H4 (cell line): Measurements from ENCODE around the gene SRRM5. TPM values are rescaled to one million over a fixed set of nuclear protein-coding genes. Genes with fewer than 3 reads are reported as not detected.
"Not testable (repeated sequence)": the region's sequence is repeated elsewhere in the genome, so short reads cannot be mapped to it uniquely, and the experiment has no call there.

Experiments
- DNase-seq: peaks from one replicate; pipeline ENCODE4 v3.0.0-alpha.2; 2015; ENCODE audit warnings: low spot score
- total RNA-seq: library from RNA; depleted of rRNA; stranded (reverse); fragments of >200 nt; shearing (Covaris generic); gene quantifications from 2 replicates; pipeline ENCODE4 v1.2.3, GENCODE V29; 2014

The SRRM5 gene
- total RNA-seq, 1 experiment from 2014 or later, result not detected

GRCh38 chr19:43638214-43638994, 26.5 kb downstream of the SRRM5 start:
- DNase-seq, result no peak

GRCh38 chr19:43638995-43639518, 27.2 kb downstream of the SRRM5 start:
- no peak for DNase-seq

- no peak for DNase-seq
Observed at GRCh38 chr19:43639519-43640423, 27.9 kb downstream of the SRRM5 start, which contains the start of gene CADM4. TSS of gene CADM4 (minus strand) at chr19:43639850. CDS start at chr19:43639790, 60 bp downstream.

- DNase-seq, result no peak
Observed at GRCh38 chr19:43640424-43640757, 28.5 kb downstream of the SRRM5 start.

- DNase-seq, result no peak
Observed at GRCh38 chr19:43641333-43641732, 29.4 kb downstream of the SRRM5 start.

GRCh38 chr19:43642531-43642930, 30.6 kb downstream of the SRRM5 start:
- no peak for DNase-seq

- DNase-seq, result no peak
Observed at GRCh38 chr19:43643326-43643725, 31.4 kb downstream of the SRRM5 start.

- no peak for DNase-seq
Observed at GRCh38 chr19:43644181-43644580, 32.3 kb downstream of the SRRM5 start.

- no peak for DNase-seq
Observed at GRCh38 chr19:43648633-43649032, 36.7 kb downstream of the SRRM5 start.

GRCh38 chr19:43649514-43649913, 37.6 kb downstream of the SRRM5 start:
- DNase-seq, result no peak

GRCh38 chr19:43650276-43650675, 38.4 kb downstream of the SRRM5 start:
- not testable (repeated sequence) for DNase-seq

- DNase-seq, result peak; percentile 66
Observed at GRCh38 chr19:43651758-43652545, 40.1 kb downstream of the SRRM5 start.

GRCh38 chr19:43652546-43652874, 40.6 kb downstream of the SRRM5 start:
- no peak for DNase-seq

GRCh38 chr19:43656436-43656835, 44.5 kb downstream of the SRRM5 start:
- DNase-seq, result no peak

- DNase-seq, result no peak
Observed at GRCh38 chr19:43658001-43658400, 46.1 kb downstream of the SRRM5 start.

GRCh38 chr19:43658494-43658893, 46.6 kb downstream of the SRRM5 start:
- no peak for DNase-seq

GRCh38 chr19:43660301-43660970, 48.5 kb downstream of the SRRM5 start:
- no peak for DNase-seq

GRCh38 chr19:43660971-43661360, 49.1 kb downstream of the SRRM5 start:
- DNase-seq, result no peak

- no peak for DNase-seq
Observed at GRCh38 chr19:43662487-43662886, 50.6 kb downstream of the SRRM5 start.

GRCh38 chr19:43664018-43664417, 52.1 kb downstream of the SRRM5 start:
- DNase-seq, result no peak
